ENCODE results near the gene ERC1.

- TF ChIP-seq, protein P1, sequence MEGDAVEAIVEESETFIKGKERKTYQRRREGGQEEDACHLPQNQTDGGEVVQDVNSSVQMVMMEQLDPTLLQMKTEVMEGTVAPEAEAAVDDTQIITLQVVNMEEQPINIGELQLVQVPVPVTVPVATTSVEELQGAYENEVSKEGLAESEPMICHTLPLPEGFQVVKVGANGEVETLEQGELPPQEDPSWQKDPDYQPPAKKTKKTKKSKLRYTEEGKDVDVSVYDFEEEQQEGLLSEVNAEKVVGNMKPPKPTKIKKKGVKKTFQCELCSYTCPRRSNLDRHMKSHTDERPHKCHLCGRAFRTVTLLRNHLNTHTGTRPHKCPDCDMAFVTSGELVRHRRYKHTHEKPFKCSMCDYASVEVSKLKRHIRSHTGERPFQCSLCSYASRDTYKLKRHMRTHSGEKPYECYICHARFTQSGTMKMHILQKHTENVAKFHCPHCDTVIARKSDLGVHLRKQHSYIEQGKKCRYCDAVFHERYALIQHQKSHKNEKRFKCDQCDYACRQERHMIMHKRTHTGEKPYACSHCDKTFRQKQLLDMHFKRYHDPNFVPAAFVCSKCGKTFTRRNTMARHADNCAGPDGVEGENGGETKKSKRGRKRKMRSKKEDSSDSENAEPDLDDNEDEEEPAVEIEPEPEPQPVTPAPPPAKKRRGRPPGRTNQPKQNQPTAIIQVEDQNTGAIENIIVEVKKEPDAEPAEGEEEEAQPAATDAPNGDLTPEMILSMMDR (IDR thresholded peaks at IDR 0.05; ENCODE audit: extremely low read depth in 1 of 2, insufficient read depth in 1 of 2, low read depth in 1 of 2, low read length in 2 of 2), result no peak
- TF ChIP-seq POLR2A (IDR thresholded peaks at IDR 0.05; ENCODE audit: low read depth, low read length), result no peak
- no peak for TF ChIP-seq POLR2AphosphoS5 (IDR thresholded peaks at IDR 0.05; ENCODE audit: insufficient read depth, low read depth, low read length)
- TF ChIP-seq FOS (IDR thresholded peaks at IDR 0.05; ENCODE audit: borderline replicate concordance, insufficient read depth, low read length), result peak; percentile 6
- TF ChIP-seq MYC (IDR thresholded peaks at IDR 0.05; ENCODE audit: low read depth, low read length), result no peak
- TF ChIP-seq, protein P2, sequence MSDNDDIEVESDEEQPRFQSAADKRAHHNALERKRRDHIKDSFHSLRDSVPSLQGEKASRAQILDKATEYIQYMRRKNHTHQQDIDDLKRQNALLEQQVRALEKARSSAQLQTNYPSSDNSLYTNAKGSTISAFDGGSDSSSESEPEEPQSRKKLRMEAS (IDR thresholded peaks at IDR 0.05; ENCODE audit: insufficient read depth, insufficient read length), result no peak
Observed at GRCh38 chr12:1130164-1130563, 139.1 kb downstream of the ERC1 start.
